HPDE6-E6E7 (cell line): ENCODE measurements around the gene MYO7B.

Experiments
- DNase-seq: peaks from one replicate; pipeline ENCODE4 v3.0.0; 2011; ENCODE audit warnings: missing footprints; ENCODE audit errors: extremely low spot score

MYO7B gene

DNA sequence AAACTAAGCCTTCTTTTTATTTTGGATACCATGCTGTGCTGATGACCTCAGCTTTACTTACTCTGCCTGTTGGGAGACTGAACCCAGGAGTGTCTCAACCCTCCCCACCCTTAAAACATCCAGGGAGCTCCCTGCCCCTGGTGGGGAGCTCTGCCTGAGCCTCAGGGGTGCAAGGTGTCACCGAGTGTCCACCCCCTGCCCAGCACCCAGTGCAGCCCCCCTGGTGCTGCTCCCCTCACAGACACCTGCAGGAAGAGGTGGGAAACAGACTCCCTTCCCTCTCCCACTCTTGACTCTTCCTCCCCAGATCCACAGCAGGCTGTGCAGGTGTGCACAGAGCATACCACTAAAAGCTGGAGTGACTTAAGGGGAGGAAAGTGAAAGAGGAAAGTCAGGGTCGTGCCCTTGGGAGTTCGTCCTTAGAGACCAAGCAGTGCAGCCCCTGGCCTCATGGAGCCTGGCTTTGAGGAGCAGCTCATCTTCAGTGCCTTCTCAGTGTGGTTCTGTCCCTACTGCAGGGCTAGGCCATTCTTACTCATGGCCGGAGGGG, 51.3 kb downstream of the MYO7B start:
- DNase-seq: no peak

DNA sequence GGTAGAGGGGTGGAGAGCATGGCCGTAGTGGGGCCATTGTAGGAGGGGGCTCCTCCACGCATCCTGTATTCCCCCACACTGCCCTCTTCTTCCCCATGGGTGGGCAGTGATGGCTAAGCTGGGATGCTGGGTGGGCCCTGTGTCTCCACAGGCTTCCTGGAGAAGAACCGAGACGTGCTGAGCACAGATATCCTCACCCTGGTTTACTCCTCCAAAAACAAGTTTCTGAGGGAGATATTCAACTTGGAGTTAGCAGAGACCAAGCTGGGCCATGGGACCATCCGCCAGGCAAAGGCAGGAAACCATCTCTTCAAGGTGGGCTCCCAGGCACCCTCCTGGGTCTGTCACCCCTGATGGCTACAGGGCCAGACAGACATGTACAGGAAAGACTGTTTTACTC, 52.8 kb downstream of the MYO7B start:
- no peak for DNase-seq

DNA sequence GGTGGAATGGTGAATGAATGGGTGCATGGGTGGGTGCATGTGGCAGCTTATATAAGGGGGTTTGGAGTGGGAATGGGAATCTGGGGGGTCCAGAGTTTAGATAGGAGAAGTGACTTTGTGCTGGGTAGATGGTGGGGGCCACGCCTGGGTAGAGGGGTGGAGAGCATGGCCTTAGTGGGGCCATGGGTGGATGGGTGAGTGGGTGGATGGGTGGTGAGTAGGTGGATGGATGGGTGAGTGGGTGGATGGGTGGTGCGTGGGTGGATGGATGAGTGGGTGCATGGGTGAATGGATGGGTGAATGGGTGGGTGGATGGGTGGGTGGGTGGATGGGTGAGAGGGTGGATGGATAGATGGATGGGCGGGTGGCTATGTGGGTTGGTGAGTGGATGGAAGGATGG, 53.9 kb downstream of the MYO7B start:
- DNase-seq: no peak

DNA sequence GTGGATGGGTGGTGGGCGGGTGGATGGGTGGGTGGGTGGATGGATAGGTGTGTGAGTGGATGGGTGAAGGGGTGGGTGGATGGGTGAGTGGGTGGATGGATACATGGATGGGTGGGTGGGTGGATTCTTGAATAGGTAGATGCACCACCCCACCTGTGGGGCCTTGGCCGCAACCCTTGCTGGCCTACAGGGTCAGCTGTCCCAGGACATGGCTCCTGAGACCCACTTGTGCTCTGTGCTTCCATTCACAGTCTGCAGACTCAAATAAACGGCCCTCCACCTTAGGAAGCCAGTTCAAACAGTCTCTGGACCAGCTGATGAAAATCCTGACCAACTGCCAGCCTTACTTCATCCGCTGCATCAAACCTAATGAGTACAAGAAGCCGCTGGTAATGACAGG, 54.4 kb downstream of the MYO7B start:
- no peak for DNase-seq

DNA sequence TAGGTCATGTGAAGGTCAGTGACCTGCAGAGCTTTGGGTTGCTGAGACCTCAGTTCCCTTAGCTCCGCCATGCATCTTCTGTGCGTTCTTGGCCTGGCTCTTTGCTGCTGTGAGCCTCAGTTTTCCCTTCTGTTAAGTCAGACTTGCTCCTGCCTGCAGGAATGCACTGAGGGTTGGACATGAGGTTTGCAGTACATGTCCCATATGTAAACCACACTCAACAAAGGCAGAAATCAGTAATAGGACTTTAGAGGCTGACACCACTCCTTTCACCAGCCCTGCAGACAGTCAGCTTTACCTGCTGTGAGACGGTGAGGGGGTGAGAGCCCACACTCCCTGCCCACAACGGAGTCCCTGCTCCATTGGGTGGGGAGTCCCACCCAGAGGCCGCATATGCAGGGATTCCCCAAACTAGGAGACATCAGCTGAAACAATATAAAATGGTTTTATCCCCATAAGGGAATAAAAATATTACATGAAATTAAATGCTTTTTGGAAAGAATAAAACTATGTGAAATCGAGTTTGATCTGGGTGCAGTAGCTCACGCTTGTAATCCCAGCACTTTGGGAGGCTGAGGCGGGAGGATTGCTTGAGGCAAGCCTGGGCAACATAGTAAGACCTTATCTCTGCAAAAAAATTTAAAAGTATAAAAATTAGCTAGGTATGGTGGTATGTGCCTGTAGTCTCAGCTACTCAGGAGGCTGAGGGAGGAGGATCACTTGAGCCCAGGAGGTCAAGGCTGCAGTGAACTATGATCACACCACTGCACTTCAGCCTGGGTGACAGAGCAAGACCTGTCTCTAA, 55.1 kb downstream of the MYO7B start:
- DNase-seq: no peak

DNA sequence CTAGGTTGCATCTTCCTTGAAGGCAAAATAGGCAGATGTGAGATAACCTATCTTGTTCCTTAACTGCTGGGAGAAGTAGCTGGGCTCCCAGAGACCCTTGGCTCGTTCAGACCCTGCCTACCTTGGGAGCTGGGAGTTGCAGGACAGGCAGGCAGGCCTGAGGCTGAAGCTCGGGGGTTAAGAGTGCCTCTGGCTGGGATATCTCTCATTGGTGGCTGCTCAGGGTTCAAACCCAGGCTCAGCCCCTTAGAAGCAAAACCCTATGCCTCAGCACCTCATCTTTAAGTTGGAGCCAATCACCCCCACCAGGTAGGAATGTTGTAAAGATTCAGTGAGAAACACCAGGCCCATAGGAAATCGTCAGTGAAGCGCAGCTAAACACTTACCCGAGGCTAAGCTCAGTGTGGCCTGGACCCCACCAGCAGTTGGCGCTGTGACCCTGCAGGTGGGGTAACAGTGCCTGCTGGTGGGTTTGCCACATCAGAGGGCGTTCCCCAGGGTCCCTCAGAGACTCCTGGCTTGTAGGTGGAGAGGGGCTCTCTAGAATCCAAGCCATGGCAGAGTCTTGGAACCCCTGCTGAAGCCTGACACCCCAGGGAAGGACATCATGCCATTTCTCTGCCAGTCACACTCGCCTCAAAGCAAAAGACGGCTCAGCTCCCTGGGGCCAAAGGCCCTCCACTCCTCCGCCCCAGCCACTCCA, 55.9 kb downstream of the MYO7B start:
- peak; percentile 62 for DNase-seq

DNA sequence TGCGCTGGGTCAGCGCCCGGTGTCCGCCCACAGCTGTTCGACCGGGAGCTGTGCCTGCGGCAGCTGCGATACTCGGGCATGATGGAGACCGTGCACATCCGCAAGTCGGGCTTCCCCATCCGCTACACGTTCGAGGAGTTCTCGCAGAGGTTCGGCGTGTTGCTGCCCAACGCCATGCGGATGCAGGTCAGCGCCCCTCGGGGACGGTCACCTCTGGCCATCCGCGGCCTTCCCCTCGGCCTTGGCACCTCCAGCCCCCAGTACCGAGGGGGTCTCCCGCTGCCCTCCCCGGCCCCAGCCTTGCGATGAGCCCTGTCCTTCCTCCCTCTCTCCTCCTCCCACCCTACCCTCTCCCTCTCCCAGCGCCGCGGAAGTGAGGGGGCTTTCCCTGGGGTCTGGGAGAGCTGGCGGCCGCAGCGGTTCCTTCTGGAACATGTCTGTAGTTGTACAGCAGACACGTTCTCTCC, 57.3 kb downstream of the MYO7B start:
- DNase-seq: no peak

DNA sequence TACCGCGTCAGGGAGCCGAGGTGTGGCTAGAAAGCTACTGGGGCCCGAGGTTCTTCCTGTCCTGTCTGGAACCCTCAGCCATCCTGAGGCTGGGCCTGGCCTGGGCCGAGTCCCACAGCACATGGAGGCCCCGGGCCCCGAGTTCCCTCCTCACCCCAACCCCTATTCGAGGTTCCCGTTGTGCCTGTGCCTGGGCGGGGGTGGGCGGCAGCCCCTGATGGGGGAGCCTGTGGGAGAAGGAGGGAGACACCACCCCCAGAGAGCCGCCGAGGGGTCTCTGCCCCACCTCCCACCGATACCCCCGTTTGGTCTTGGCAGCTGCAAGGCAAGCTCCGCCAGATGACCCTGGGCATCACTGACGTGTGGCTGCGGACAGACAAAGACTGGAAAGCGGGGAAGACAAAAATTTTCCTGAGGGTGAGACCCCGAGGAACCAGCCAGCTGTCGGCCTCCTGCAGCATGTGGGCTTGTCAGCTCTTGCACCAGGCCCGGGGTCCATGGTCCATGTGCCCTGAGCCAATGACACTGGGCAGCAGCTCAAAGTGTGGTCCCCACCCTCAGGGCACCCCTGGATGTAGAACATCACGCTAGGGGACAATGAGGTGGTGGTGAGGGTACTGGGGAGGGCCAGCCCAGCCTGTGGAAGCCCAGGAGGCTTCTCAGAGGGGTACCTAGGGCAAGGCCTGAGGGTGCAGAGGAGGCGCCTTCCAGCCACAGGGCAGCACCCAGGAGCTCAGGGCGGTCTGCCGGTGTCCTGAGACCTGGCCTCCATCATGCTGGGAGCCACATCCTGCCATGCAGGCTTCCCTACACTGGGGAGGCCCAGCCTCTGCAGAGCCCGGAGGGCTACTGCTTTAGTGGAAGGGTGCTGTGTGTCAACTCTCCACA, 58.0 kb downstream of the MYO7B start:
- DNase-seq: no peak

DNA sequence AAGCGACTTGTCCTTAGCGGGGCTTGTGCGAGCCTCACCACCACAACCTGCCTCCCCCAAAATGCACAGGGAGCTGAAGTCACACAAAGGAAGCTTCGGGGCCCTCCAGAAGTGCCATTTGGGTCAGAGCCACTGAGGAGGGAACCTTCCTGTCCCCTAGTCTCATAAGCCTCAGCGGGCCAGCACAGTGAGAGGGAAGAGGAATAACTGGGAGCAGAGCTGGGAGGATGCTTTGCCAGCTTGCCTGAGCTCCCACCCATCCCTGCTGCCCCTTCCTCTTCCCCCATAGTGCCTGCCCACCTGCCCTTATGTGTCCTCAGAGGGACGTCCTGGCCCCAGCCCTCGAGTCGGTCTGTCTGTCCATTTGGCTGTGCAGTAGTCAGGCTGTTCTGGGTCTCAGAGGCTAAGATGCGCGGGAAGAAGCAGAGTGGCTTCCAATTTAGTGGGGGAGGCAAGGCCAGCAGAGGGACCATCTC, 58.7 kb downstream of the MYO7B start:
- no peak for DNase-seq

DNA sequence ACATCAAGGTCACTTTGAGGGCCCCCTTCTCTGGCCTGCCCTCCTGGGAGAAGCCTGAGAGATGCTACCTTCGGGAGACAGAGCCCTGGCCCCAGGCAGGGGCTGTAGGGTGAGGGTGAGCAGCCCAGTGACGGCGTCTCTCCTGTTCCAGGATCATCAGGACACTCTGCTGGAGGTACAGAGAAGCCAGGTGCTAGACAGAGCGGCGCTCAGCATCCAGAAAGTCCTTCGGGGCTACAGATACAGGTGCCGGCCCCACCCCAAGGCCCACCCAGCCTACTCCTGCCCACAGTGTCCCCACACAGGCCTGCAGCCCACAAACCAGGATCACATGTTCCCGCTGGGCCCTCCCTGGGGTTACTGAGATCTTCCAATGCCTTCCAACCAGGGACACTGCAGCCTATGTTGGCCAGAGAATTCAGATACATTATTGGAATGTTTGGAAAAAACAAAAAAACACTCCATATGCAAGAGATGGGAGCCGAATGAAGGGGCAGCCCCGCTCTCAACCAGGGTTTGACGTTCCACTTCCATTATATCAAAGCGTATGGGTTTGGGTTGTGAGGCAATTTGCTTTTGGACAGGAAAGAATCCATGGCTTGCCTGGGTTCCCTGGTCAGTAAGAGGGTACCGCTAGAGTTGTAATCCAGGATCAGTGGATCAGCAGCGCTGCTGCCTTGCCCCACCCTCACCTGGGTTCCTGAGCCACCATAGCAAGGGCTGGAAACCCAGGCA, 61.0 kb downstream of the MYO7B start:
- no peak for DNase-seq

DNA sequence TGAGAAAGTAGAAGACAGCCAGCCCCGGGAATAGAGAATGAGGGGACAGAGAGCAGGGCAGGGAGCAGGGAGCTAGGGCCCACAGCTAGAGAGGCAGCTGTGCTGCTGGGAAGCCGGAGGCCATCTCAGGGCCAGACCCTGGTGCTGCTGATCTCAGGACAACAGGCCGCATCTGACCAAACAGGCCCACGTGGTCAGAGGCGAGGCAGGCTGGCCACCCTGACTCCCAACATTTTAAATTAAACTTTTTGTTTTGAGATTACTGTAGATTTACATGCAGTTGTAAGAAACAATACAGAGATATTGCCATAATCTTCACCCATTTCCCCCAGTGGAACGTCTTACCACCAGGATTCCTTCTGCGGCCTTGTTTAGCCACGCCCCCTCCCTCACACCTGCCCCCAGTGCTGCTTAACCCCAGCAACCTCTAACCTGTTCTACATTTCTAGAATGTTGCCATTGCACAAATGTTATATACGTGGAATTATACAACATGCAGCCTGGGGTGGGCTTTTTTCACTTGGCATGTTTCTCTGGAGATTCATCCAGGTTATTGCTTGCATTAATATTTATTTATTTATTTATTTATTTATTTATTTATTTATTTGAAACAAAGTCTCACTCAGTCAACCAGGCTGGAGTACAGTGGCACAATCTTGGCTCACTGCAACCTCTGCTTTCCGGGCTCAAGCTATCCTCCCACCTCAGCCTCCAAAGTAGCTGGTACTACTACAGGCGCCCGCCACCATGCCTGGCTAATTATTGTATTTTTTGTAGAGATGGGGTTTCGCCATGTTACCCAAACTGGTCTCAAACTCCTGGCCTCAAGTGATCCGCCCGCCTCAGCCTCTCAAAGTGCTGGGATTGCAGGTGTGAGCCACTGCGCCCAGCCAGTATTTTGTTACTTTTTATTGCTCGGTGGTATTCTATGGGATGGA, 61.8 kb downstream of the MYO7B start:
- DNase-seq: no peak

DNA sequence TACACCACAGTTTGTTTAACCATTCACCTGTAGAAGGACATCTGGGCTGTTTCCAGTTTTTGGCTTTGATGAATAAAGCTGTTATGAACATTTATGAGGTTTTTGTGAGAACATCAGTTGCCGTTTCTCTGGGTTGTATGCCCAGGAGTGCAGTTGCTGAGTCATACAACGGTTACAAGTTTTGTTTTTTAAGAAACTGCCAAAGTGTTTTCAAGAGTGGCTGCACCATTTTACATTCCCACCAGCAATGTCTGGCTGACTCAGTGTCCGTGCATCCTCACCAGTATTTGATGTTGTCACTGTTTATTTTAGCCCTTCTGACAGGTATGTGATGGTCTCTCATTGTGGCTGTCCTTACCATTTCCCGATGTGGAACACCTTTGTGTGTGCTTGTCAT, 62.5 kb downstream of the MYO7B start:
- no peak for DNase-seq

DNA sequence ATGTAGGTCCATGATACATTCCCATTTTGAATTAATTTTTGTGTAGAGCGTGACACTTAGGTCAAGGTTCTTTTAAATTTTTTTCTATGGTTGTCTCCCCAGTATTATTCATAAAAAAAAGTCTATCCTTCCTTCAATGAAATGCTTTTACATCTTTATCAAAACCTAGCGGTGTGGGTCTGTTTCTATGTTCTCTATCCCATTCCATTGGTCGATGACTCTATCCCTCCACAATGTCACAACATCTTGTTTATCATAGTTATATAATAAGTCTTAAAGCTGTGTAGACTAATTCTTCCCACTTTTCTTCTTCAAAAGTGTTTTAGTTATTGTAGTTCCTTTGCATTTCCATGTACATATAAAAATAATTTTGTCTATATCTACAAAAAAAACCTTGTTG, 63.2 kb downstream of the MYO7B start:
- no peak for DNase-seq

DNA sequence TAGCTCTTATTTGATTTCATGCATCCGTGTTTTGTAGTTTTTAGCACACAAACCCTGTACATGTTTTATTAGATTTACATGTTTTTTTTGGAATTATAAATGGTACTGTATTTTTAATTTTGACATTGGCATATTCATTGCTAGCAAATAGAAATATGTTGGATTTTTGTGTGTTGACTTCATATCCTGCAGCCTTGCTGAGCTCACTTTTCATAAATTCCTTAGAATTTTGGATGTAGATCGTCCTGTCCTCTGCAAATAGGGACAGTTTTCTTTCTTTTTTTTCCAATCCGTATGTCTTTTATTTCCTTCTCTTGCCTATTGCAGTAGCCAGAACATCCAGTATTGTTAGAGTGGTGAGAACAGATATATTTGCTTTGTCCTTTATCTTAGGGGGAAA, 63.7 kb downstream of the MYO7B start:
- DNase-seq: no peak

DNA sequence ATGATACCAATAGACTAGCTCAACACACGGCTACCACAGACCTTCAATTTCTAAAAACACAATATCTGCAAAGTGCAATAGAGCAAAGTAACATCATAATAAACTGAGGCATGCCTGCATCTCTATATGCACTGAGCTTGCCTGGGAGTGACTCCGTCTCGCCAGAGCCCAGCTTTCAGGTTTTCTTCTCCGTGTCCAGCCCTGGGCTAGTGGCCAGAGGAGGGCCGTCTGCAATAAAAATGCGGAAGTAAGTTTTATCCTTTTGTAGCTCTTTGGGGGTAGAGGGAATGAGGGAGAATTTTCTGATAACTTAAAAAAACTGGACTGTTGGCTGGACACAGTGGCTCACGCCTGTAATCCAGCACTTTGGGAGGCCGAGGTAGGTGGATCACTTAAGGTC, 69.5 kb downstream of the MYO7B start:
- no peak for DNase-seq

DNA sequence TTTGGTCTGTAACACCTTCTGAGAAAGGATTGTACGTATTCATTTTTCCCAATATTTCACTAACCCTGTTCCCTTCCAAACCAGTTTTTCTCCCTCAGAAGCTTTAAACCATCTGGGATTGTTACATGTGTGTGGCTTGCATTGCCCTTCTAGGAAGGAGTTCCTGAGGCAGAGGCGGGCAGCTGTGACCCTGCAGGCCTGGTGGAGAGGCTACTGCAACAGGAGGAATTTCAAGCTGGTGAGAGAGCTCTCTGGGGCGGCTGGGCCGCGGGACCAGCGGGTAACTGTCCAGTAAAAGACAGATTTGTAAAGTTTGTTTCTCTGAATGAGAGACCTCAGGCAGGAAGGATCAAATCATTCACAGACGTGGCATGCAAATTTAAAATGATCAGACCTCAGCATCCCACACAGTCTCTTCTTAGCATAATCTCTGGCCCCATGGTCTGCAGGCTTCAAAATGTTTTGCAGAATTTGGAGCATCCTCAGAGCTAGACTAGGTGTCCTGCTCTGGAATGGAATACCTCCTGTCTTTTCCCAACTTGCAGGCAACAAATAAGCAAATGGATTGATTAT, 70.3 kb downstream of the MYO7B start:
- no peak for DNase-seq

DNA sequence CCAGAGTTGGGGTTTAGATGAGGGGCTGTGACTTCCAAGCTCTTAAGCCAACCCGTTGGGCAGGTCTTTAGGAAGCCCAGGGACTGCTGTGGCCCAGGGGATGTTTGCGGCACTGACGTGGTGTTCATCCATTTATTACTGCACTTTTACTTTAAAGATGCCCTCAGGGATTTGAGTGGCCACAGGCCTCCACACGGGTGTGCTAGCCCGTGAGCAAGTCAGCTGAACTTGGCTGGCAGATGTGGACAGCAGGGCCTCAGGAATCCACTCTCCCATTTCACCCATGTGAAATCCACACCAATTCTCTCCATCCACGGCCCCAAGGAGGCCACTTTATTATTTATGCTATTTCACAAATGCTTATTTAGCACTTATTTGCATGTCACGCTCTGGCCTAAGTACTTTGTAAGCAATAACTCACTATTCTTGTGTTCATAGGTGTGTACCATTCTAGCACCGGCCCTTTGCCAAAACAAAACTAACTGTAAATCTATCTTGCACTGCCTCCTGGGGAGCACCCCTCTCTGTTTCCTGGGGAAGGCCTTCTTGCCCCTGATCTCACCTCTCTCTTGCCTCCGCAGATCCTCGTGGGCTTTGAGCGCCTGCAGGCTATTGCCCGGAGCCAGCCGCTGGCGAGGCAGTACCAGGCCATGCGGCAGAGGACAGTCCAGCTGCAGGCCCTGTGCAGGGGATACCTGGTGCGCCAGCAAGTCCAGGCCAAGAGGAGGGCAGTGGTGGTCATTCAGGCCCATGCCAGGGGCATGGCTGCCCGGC, 71.3 kb downstream of the MYO7B start:
- DNase-seq: no peak

DNA sequence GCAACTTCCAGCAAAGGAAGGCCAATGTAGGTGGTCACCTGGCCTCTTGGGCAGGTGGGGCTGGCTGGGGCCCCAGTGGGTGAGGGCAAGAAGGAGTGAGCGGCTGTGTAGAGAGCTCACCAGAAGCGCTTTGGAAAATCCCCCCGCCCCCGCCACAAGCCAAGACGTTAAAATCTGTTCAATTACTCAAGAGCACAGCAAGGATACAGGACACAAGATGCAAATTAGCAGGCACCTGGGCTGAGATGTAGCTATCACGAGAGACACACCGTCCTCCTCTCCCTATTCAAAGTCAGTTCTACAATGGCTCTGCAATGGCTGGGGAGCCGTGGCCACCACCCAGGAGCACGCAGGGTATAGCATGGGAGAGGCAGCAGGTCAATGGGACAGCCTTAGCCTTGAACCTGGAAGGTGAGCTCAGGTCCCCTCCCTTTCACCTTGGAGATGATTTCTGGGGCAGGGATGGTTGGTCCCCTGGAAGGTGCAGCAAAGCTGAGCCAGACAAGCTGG, 72.0 kb downstream of the MYO7B start:
- no peak for DNase-seq
